GM12878 (cell line): ENCODE measurements around the gene CCR8. TPM values are rescaled to one million over a fixed set of nuclear protein-coding genes. Genes with fewer than 3 reads are reported as not detected.

Experiments used
- ATAC-seq: fragments of 200-7000 bp; cut with Tn5 transposase; 3 replicates; pipeline ENCODE4 v1.9.1; 2020; ENCODE audit warnings: mild to moderate bottlenecking, moderate library complexity
- BruUV-seq: library from RNA; stranded (reverse); fragments of 400-500 nt; replicated peaks from 2 replicates; lab custom pipeline; 2021; lab: Mats Ljungman, UMichigan
- CTCF ChIA-PET: fragments of 300-600 bp; sonication (Branson Sonifier 250); formaldehyde crosslinking; extraction: SDS; loops from one replicate; lab custom pipeline; 2021; ENCODE audit warnings: inconsistent platforms; lab: Yijun Ruan, JAX
- POLR2A ChIA-PET: fragments of 350-600 bp; formaldehyde crosslinking; extraction: SDS; loops from one replicate; lab custom pipeline; 2021; ENCODE audit warnings: inconsistent platforms; lab: Charles Lee
- RAD21 ChIA-PET: fragments of 300-600 bp; sonication (Branson Sonifier 250); formaldehyde crosslinking; loops from one replicate; lab custom pipeline; 2023; ENCODE audit warnings: antibody characterized with exemption; ENCODE audit not compliant: unreplicated experiment; lab: Charles Lee
- SMC1A ChIA-PET: fragments of 300-600 bp; sonication (Branson Sonifier 250); formaldehyde crosslinking; loops from one replicate; lab custom pipeline; 2023; ENCODE audit not compliant: unreplicated experiment, uncharacterized antibody; lab: Charles Lee
- DNase-seq: peaks from one replicate; pipeline ENCODE4 v3.0.0-alpha.2; 2011; ENCODE audit warnings: low read depth, low spot score
- FAIRE-seq: peaks from 3 replicates; lab custom pipeline; 2011; peaks lifted over from hg19 to GRCh38; lab: Jason Lieb, UNC
- H2AFZ ChIP-seq: 2 replicates; pipeline ENCODE4 v1.6.0; 2011; ENCODE audit warnings: low read depth, low read length, control low read depth; ENCODE audit not compliant: control insufficient read depth
- H3K27ac ChIP-seq: 2 replicates; pipeline ENCODE4 v1.5.1; 2011; ENCODE audit warnings: control low read depth; ENCODE audit not compliant: control insufficient read depth, insufficient read depth
- H3K27me3 ChIP-seq, 2 experiments: replicated peaks in 1 of 2; 2 replicates each; pipeline versions ENCODE4 v1.6.0 to v1.6.1; 2011; ENCODE audit warnings: low read length in 1 of 2; ENCODE audit not compliant: control insufficient read depth in 2 of 2, insufficient read depth in 2 of 2
- H3K36me3 ChIP-seq, 2 experiments: 2 replicates each; pipeline ENCODE4 v1.5.1; 2011; ENCODE audit warnings: low read length in 1 of 2; ENCODE audit not compliant: control insufficient read depth in 2 of 2, insufficient read depth in 2 of 2
- H3K4me1 ChIP-seq: 2 replicates; pipeline ENCODE4 v1.6.1; 2011; ENCODE audit warnings: mild to moderate bottlenecking, low read length, moderate library complexity, mixed read lengths; ENCODE audit not compliant: control insufficient read depth, insufficient read depth
- H3K4me2 ChIP-seq: 2 replicates; pipeline ENCODE4 v1.6.0; 2011; ENCODE audit warnings: control low read depth; ENCODE audit not compliant: control insufficient read depth, insufficient read depth
- H3K4me3 ChIP-seq: fragments of 200-600 bp; sonication (generic); 2 replicates; pipeline ENCODE4 v1.5.1; 2016
- H3K79me2 ChIP-seq: 2 replicates; pipeline ENCODE4 v1.6.0; 2011; ENCODE audit warnings: low read length; ENCODE audit not compliant: control insufficient read depth, insufficient read depth
- H3K9ac ChIP-seq: 2 replicates; pipeline ENCODE4 v1.8.0; 2011; ENCODE audit warnings: low read length, control low read depth, mixed read lengths; ENCODE audit not compliant: control insufficient read depth, insufficient read depth
- H3K9me3 ChIP-seq: replicated peaks from 3 replicates; pipeline ENCODE4 v1.5.1; 2011; ENCODE audit warnings: mild to moderate bottlenecking, low read length; ENCODE audit not compliant: control insufficient read depth, insufficient read depth
- H4K20me1 ChIP-seq: 2 replicates; pipeline ENCODE4 v1.6.0; 2011; ENCODE audit not compliant: control insufficient read depth, insufficient read depth
- FOS ChIP-seq: IDR thresholded peaks from 3 replicates; pipeline ENCODE4 v1.6.1; 2011; ENCODE audit warnings: borderline replicate concordance; ENCODE audit not compliant: insufficient read length; ENCODE audit errors: extremely low read depth
- HDAC2 ChIP-seq: fragments of 200-600 bp; sonication (generic); IDR thresholded peaks from 2 replicates; pipeline ENCODE4 v1.6.1; 2017
- JUNB ChIP-seq: IDR thresholded peaks from 2 replicates; pipeline ENCODE4 v1.6.1; 2016; ENCODE audit warnings: antibody characterized with exemption, mild to moderate bottlenecking
- MTA2 ChIP-seq: fragments of 450-650 bp; IDR thresholded peaks from 2 replicates; pipeline ENCODE4 v1.6.1; 2016; ENCODE audit warnings: low read depth, mild to moderate bottlenecking, moderate library complexity
- MTA3 ChIP-seq: IDR thresholded peaks from 2 replicates; pipeline ENCODE4 v1.6.1; 2012; ENCODE audit warnings: low read length, inconsistent platforms, borderline replicate concordance
- POLR2A ChIP-seq: IDR thresholded peaks from 2 replicates; pipeline ENCODE4 v1.6.1; 2011; ENCODE audit warnings: low read depth, mild to moderate bottlenecking, low read length
- RELA ChIP-seq: fragments of 450-650 bp; IDR thresholded peaks from 2 replicates; pipeline ENCODE4 v1.8.0; 2014; ENCODE audit warnings: borderline replicate concordance; ENCODE audit not compliant: partially characterized antibody
- SMARCA5 ChIP-seq: fragments of 450-650 bp; IDR thresholded peaks from 2 replicates; pipeline ENCODE4 v1.6.1; 2017; ENCODE audit warnings: mild to moderate bottlenecking
- YY1 ChIP-seq: IDR thresholded peaks from 2 replicates; pipeline ENCODE4 v1.6.1; 2011; ENCODE audit warnings: low read depth, mild to moderate bottlenecking, low read length
- ZNF207 ChIP-seq: fragments of 450-650 bp; IDR thresholded peaks from 2 replicates; pipeline ENCODE4 v1.6.1; 2014; ENCODE audit warnings: antibody characterized with exemption, mild to moderate bottlenecking, borderline replicate concordance
- WGBS: methylation state at CpG from one replicate; pipeline ENCODE4 v1.1.6; 2016; ENCODE audit warnings: low lambda C conversion rate; ENCODE audit not compliant: insufficient replicate concordance, insufficient coverage; ENCODE audit errors: missing lambda C conversion rate; 5-methylcytosine and 5-hydroxymethylcytosine counted together
- in situ Hi-C: fragments of 300-500 bp; cut with MboI; formaldehyde crosslinking; loops from 9 replicates; pipeline ENCODE4 v1.14.3; 2018; ENCODE audit warnings: mixed read lengths
- intact Hi-C: fragments of 100-400 bp; cut with micrococcal nuclease; formaldehyde crosslinking; loops from one replicate; pipeline ENCODE4 v1.14.2; 2022; ENCODE audit not compliant: unreplicated experiment
- polyA plus RNA-seq, 11 experiments: library from polyadenylated mRNA; depleted of rRNA in 4 of 11; unstranded in 6 of 11; stranded (reverse) in 5 of 11; fragments of >200 nt; fragmentation: Nextera tagmentation in 4 of 11; fragmentation: Illumina TruSeq in 1 of 11; extraction: Ambion mirVana in 4 of 11; extraction: Trizol in 1 of 11; gene quantifications; 1 replicate in 1 of 11; 2 replicates in 10 of 11; pipeline versions ENCODE4 v1.2.1 to v1.2.3, GENCODE V29; 2011 to 2016; ENCODE audit warnings: inconsistent platforms in 2 of 11, missing spikeins in 2 of 11, low read depth in 1 of 11
- total RNA-seq, 4 experiments: library from RNA; depleted of rRNA in 3 of 4; stranded (reverse); fragments of >200 nt in 3 of 4; fragmentation: Illumina TruSeq in 1 of 4; extraction: Trizol in 1 of 4; gene quantifications; 2 replicates each; pipeline versions ENCODE4 v1.2.1 to v1.2.3, GENCODE V29; 2013 to 2021
- TF ChIP-seq, protein P1 (sequence below): IDR thresholded peaks from 2 replicates; pipeline ENCODE4 v1.6.1; 2012; ENCODE audit warnings: low read length, inconsistent platforms
- TF ChIP-seq, protein P2 (sequence below): IDR thresholded peaks from 2 replicates; pipeline ENCODE4 v1.6.1; 2011; ENCODE audit warnings: low read depth, low read length, improper control_type of control experiment, borderline replicate concordance

CCR8 gene
- total and polyA plus RNA-seq, 10 of the 15 experiments (the other 5 are each of a cell fraction or from before 2014, with no cell fraction given) = 5.2 to 28.8 (median 15.6) TPM

DNA sequence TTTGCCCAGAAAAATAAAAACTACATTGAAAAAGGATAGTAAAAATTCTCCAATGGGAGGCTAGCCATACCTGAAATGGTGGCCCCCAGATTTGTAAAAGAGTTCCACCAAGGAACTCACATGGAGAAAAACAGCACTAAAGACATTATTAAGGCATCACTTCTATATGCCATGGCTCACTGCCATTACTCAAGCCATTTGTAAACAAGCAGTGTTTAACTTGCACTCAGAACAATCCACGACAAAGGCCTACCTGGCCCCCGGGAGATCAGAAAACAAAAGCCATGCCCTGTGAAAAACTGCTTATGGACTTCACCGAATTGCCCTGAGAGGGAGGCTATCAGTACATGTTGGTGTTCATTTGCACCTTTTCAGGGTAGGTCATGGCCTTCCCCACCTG, 19.6 kb downstream of the CCR8 start:
- 46% methylated on average over 3 of the region's 3 CpGs for WGBS
- no peaks in the 10 kb centered on the region for H3K9me3 ChIP-seq
- intact Hi-C loops (no loop called here), in situ Hi-C loops (no loop called here)
- H3K4me3 ChIP-seq = no peak overlapping the region
- ATAC-seq (no peak), DNase-seq (no peak), FAIRE-seq (no peak)
- BruUV-seq = no TSS peak
- H3K9ac ChIP-seq = no peak overlapping the region
- no peaks in the 10 kb centered on the region for H4K20me1 ChIP-seq
- no peak overlapping the region for H2AFZ ChIP-seq
- ChIA-PET CTCF (interaction anchor here (1.8 to 5.5 kb wide), 4 partner anchors 12 to 61 kb away, joined by 7 to 27 read pairs (median 21); no protein-coding TSS in a partner anchor), SMC1A (interaction anchor here (4.3 to 5.2 kb wide), 2 partner anchors 12 to 19 kb away, joined by 34 to 39 read pairs; partner anchors contain the start of gene CCR8), RAD21 (interaction anchor here (0.6 to 1.7 kb wide), 5 partner anchors 9 to 54 kb away, joined by 3 to 4 read pairs (median 4); no protein-coding TSS in a partner anchor), POLR2A (no interaction called here)
- no peaks in the 10 kb centered on the region for H3K79me2 ChIP-seq
- no peaks in the 10 kb centered on the region for H3K36me3 ChIP-seq
- H3K27ac ChIP-seq = no peak overlapping the region
- H3K4me2 ChIP-seq = no peak overlapping the region
- no peaks in the 10 kb centered on the region for H3K27me3 ChIP-seq
- H3K4me1 ChIP-seq = peaks cover 17% of the 10 kb centered on the region
- TF ChIP-seq POLR2A (no peak), YY1 (no peak), RELA (no peak), MTA3 (no peak), MTA2 (no peak), SMARCA5 (no peak), FOS (no peak), JUNB (no peak), HDAC2 (no peak), ZNF207 (no peak)
- TF ChIP-seq, protein P1, sequence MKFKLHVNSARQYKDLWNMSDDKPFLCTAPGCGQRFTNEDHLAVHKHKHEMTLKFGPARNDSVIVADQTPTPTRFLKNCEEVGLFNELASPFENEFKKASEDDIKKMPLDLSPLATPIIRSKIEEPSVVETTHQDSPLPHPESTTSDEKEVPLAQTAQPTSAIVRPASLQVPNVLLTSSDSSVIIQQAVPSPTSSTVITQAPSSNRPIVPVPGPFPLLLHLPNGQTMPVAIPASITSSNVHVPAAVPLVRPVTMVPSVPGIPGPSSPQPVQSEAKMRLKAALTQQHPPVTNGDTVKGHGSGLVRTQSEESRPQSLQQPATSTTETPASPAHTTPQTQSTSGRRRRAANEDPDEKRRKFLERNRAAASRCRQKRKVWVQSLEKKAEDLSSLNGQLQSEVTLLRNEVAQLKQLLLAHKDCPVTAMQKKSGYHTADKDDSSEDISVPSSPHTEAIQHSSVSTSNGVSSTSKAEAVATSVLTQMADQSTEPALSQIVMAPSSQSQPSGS = no peak
- TF ChIP-seq, protein P2, sequence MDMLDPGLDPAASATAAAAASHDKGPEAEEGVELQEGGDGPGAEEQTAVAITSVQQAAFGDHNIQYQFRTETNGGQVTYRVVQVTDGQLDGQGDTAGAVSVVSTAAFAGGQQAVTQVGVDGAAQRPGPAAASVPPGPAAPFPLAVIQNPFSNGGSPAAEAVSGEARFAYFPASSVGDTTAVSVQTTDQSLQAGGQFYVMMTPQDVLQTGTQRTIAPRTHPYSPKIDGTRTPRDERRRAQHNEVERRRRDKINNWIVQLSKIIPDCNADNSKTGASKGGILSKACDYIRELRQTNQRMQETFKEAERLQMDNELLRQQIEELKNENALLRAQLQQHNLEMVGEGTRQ = no peak
